Activated T-cell treated with anti-CD3 and anti-CD28 coated beads for 48 hours (primary cell): Measurements from ENCODE around the gene STYXL1.
A peak's percentile ranks its signal among the peaks of the same experiment; 100 is the strongest.
"Not testable (repeated sequence)": the region's sequence is repeated elsewhere in the genome, so short reads cannot be mapped to it uniquely, and the experiment has no call there.

ENCODE experiments used
- DNase-seq: peaks from one replicate; pipeline ENCODE4 v3.0.0-alpha.2; 2020; ENCODE audit warnings: low read depth

The STYXL1 gene, protein sequence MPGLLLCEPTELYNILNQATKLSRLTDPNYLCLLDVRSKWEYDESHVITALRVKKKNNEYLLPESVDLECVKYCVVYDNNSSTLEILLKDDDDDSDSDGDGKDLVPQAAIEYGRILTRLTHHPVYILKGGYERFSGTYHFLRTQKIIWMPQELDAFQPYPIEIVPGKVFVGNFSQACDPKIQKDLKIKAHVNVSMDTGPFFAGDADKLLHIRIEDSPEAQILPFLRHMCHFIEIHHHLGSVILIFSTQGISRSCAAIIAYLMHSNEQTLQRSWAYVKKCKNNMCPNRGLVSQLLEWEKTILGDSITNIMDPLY

DNA sequence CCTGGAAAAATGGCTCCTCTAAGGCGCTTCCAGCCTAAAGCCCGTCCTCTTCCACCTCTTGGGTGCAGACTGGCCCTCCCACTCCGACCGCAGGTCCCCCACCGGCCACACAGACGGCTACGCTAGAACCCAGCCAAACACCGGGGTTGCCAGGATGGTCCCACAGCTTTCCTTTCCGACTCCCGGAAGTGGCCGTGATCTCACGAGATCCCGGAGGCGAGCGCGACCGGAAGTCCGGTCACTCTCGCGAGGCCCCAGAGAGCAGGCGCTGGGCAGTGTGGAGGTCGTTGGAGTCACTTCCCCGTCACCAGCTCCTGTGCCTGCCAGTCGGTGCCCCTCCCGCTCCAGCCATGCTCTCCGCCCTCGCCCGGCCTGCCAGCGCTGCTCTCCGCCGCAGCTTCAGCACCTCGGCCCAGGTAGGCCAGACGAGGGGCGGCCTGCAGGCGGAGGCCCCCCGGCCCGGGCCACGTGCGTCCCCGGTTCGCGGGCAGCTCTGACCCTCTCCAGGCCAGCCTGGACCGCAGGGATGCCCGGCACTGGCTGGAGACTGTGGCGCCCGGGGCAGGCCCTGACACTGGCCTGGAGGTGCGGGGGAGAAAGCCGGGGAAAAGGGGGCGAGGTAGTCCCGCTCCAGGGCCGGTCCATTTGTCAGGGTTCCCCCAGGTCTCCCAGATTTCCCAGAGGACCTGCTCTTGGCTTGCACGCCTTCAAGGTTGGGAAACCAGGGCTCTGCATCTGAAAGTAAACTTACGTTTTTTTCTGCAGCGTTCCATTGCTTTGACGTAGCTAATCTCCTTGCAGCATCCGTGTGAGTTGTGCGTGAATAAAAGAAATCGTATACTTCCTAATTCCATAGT is at the start of gene STYXL1, which contains the start of gene MDH2:
STYXL1 (minus strand) TSS at position 190 of the 857 bp plus-strand sequence. CDS start 17,477 bp downstream, outside the sequence.
MDH2 (plus strand) TSS at position 296 of the 857 bp plus-strand sequence; CDS start at position 351, 55 bp downstream.
- peak; percentile 89 for DNase-seq

DNA sequence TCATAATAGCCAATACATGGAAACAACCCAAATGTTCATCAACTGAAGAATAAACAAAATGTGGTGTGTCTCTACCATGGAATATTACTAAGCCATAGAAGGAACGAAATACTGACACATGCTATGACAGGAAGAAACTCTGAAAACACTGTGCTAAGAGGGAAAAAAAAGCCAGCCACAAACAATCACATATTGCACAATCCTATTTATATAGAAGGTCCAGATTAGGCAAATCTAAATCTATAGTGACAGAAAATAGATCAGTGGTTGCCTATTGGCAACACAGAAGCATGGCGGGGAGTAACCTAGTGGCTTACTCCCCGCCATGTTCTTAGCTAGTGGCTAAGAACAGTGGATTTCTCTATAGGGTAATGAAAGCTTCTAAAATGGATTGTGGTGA is 48.1 kb upstream of the STYXL1 start:
- DNase-seq, result no peak

DNA sequence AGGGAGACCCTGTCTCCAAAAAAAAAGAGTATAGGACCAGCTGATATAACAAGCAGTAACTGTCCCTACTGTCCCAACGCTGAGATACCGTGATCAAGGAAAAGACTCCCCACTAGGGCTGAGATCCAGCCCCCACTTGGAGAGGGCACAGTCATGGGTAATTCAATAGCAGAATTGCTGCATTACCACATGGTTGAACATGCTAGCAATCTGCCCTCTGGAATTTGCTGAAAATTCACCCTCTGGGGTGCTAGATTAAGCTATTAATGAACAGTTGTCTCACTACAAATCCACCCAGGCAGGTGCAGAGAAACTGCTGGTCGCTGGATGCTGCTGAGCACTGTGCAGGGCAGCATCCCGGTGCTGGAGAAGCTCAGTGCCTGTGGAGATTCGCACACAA is 46.5 kb upstream of the STYXL1 start:
- not testable (repeated sequence) for DNase-seq

DNA sequence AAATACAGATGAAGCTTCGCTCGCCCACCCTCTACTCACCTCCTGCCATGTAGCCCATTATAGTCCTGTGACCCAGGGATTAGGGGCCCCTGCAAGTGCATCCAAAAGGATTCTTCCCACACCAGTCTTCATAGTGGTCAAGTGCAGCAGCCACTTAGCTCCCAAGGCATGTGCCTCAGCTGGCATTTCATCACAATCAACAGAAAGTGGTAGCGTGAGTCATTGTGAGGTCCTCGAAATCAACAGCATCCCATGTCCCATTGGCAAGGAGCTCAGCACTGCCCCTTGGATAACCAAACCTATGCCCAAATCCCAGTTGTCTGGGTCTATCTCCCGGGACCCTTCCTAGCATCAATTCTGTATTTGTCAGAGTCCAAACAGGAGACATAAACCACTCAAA is 45.7 kb upstream of the STYXL1 start:
- DNase-seq, result not testable (repeated sequence)

DNA sequence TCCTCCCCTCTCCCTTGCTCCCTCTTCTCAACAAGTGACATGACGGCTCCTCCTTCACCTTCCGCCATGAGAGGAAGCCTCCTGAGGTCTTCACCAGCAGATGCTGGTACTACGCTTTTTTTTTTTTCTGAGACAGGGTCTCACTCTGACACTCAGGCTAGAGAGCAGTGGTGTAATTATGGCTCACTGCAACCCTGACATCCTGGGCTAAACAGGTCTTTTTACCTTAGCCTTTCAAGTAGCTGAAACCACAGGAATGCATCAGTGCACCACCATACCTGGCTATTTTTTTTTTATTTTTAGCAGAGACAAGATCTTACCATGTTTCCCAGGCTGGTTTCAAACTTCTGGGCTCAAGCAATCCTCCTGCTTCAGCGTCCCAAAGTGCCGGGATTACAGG is 43.7 kb upstream of the STYXL1 start:
- no peak for DNase-seq

DNA sequence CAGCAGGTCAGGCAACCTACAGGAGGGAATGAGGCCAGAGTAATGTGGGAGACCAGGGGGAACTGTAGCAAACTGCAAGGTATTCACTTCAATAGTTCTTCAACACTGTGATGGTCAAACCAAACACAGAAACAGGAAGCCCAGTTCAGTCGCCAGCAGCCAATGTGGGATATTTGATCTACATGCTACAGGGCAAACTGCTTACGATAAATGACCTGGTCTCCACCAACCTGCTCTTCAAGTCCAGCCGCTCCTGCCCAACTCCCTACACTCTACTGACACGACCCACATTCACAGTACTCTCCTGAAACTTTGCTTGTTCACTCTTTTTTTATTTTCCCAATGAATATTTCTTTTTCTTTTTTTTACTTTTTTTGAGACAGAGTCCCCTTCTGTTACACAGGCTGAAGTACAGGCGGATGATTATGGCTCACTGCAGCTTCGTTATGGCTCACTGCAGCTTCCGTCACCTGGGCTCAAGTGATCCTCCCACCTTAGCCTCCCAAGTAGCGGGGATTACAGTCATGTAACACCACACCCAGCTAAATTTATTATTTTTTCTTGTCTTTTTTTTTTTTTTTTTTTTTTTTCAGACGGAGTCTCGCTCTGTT is 42.2 kb upstream of the STYXL1 start:
- DNase-seq, result no peak

DNA sequence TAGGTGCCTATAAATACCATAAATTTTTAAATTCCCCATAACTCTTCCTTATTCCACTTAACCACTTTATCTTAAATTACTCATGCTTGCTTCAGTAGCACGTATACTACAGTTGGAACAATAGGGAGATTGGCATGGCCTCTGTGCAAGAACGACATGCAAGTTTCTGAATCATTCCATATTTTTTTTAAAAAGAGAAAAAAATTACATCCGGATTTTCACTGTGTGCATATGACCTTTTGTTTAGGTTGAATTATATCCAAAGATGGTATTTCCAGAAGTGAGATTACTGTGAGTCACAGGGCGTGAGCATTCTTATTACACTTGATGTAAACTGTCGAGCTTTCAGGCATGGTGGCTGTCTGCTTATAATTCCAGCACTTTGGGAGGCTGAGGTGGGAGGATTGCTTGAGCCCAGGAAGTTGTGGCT is 39.6 kb upstream of the STYXL1 start:
- not testable (repeated sequence) for DNase-seq

DNA sequence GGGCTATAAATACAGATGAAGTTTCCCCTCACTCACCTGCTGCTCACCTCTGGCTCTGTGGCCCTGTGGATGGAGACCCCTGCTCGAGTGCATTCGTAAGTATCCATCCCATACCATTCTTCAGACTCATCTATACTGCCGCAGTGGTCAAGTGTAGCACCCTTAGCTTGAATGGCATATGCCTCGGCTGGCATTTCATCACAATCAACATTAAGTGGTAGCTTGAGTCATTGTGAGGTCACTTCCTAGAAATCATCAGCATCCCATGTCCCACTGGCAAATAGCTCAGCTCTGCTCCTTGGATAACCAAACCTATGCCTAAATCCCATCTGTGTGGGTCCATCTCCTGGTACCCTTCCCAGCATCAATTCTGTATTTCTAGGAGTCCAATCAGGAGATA is 38.3 kb upstream of the STYXL1 start:
- DNase-seq, result no peak

DNA sequence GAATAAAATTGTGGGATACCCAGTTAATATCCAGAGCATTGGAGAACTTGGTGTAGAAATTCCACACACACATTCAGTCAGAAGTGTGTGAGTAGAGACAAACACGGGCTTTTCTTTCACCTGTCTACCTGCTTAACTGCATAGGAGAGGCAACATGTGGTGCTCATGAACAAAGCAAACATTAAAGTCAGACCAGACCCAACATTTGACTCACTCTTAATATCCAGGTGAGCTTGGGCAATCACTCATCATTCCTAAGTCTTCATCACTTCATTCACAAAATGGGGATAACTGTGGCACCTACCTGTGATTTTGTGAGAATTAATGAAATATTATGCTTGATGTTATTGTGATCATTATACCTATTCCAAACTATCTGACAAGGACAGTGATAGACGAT is 36.3 kb upstream of the STYXL1 start:
- not testable (repeated sequence) for DNase-seq

DNA sequence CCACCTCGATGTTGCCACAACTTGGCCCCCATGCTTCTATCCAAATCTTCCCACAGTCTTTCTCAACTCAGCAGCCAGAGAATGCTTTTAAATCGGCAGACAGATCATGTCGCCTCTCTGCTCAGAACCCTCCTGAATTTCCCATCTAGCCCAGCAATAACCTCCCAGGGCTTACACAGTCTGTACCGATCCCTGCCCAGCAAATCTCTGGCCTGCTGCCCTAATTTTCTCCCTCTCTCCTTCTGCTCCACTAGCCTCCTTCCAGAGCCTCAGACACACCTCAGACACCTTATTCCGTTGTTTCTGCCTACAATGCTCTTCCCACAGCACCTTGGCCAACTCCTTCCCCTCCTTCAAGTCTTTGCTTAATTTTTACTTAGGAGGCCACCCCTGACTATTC is 32.4 kb upstream of the STYXL1 start:
- DNase-seq, result no peak

DNA sequence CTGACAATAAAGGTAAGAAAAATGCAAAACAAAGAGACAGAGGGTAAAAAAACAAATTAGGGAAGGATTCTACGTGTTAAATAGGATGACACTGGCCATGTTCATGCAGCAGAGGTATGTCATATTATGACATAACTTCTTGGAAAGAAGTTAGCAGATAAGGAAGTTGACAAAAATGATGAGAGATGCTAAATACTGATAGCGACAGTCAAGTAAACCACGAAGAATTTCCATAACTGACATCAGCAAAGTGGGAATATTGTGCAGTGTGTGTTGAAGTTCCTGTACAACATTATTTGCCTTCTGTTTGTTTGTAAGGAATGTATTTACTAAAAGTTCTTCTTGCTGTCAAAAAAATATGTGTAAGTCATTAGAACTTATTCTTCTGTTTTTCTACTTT is 29.6 kb upstream of the STYXL1 start:
- DNase-seq, result no peak

DNA sequence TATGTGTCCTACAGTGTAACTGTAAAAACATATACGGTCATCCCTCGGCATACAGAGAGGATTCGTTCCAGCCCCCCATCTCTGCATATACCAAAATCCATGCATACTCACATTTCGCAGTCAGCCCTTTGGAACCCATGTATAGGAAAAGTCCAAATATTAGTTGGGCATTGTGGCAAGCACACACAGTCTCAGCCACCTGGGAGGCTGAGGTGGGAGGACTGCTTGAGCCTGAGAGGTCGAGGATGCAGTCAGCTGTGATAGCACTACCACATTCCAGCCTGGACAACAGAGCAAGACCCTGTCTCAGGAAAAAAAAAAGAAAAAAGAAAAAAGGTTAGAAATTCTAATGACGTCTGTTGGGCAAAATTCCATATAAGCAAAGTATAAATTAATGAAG is 29.2 kb upstream of the STYXL1 start:
- DNase-seq, result no peak

DNA sequence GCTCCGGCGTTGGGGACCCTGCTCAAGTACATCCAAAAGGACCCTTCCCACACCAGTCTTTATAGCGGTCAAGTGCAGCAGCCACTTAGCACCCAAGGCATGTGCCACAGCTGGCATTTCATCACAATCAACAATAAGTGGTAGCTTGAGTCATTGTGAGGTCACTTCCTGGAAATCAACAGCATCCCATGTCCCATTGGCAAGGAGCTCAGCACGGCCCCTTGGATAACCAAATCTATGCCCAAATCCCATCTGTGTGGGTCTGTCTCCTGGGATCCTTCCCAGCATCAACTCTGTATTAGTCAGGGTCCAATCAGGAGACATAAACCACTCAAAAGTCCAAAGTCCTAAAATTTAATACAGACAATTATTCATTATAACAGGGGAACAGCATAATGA is 27.2 kb upstream of the STYXL1 start:
- DNase-seq, result no peak

DNA sequence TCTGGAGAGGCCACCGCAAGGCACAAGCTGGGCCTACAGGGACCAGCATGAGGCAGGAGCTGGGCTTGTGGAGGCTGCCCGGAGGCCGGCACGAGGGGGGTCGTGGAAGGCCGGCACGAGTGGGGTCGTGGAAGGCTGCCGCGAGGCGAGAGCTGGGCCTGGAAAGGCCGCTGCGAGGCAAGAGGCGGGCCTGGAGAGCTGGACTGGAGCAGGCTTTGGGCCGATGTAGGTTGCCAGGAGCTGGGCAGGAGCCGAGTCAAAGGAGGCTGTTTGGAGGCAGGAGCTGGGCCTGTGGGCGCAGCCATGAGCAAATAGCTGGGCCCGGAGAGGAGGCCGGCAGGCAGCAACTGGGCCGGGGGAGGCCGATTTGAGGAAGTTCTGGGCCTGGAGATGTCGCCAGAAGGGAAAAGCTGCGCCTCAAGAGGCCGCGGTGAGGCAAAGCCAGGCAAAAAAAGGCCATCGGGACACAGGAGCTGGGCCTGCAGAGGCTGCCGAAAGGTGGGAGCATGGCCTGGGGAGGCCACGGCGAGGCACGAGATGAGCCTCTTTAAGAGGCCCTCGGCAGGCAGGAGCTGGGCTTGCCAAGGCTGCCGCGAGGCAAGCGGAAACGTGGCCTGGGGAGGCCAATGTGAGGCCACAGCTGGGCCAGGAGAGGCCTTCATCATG is 26.6 kb upstream of the STYXL1 start:
- DNase-seq, result no peak

DNA sequence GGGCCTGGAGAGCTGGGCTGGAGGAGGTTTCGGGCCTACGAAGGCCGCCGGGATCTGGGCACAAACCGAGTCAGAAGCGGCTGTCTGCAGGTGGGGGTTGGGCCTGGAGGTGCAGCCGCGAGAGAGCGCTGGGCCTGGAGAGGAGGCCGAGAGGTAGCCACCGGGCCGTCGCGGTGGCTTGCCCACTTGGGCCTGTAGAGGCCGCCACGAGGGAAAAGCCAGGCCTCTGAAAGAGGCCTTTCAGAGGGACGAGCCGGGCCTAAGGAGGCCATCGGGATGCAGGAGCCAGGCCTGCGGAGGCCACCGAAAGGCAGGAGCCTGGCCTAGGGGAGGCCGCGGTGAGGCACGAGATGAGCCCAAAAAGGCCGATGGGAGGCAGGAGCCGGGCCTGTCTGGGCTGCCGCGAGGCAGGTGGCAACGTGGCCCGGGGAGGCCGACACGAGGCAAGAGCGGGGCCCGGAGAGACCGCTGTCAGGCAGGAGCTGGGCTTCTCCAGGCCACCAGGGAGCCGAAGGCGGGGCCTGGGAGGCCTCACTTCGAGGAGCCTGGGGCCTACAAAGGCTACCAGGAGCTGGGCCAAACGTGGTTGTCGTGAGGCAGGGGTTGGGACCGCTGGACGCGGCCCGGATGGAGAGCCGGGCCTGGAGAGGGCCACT is 25.7 kb upstream of the STYXL1 start:
- DNase-seq, result no peak

DNA sequence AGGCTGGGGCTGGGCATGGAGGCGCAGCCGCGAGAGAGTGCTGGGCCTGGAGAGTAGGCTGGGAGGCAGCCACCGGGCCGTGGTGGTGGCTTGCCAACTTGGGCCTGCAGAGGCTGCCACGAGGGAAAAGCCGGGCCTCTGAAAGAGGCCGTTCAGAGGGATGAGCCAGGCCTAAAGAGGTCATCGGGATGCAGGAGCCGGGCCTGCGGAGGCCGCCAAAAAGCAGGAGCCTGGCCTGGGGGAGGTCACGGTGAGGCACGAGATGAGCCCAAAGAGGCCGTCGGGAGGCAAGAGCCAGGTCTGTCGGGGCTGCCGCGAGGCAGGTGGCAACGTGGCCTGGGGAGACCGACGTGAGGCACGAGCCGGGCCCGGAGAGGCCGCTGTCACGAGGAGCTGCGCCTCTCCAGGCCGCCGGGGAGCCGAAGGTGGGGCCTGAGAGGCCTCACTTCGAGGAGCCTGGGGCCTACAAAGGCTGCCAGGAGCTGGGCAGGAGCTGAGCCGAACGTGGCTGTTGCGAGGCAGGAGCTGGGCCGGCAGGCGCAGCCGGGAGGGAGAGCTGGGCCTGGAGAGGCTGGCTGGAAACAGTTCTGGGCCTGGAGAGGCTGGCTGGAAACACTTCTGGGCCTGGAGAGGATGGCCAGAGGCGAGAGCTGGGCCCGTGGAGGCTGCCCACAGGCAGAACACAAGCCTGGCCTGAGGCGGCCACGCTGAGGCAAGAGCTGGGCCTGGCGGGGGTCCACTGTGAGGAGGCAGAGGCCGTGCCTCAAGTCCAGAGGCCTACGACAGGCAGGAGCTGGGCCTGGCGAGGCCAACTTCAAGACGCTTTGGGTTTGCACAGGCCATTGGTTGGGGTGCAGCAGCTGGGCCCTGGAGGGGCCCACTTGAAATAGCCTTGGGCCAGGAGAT is 24.7 kb upstream of the STYXL1 start:
- DNase-seq, result no peak

DNA sequence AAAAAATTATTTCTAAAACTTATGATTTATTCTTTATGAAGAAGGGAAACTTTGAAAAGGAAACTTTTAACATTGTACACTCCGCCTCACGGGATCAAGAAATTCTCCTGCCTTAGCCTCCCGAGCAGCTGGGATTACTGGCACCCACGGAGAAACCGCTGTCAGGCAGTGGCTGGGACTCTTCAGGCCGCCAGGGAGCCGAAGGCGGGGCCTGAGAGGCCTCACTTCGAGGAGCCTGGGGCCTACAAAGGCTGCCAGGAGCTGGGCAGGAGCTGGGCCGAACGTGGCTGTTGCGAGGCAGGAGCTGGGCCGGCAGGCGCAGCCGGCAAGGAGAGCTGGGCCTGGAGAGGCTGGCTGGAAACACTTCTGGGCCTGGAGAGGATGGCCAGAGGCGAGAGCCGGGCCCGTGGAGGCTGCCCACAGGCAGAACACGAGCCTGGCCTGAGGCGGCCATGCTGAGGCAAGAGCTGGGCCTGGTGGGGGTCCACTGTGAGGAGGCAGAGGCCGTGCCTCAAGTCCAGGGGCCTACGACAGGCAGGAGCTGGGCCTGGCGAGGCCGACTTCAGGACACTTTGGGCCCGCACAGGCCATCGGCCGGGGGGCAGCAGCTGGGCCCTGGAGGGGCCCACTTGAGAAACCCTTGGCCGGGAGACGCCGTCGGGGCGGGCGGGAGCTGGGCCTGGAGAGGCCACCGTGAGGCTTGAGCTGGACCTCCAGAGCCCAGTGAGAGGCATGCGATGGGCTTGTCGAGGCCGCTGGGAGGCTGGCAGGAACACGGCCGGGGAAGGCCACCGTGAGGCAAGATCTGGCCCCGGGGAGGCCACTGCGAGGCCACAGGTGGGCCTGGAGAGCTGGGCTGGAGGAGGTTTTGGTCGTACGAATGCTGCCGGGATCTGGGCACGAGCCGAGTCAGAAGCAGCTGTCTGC is 23.8 kb upstream of the STYXL1 start:
- no peak for DNase-seq

DNA sequence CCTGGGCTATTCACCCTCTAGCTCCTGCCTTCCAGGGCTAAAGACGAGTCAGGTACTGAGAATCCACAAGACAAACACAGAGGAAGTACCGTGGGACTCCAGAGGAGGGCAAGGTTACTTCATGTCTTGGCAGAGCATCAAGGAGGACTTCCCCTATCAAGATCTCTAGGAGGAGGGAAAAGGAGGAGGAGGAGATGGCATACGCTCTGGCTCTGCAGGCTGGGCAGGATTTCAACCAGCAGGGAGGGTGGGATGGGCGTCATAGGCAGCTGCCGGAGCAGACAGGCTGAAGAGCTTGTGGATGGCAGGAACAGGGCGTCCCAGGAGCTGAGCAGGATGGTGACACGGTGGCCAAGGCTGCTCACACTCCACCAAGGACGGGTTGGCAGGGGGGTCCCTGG is 21.4 kb upstream of the STYXL1 start:
- DNase-seq, result no peak

DNA sequence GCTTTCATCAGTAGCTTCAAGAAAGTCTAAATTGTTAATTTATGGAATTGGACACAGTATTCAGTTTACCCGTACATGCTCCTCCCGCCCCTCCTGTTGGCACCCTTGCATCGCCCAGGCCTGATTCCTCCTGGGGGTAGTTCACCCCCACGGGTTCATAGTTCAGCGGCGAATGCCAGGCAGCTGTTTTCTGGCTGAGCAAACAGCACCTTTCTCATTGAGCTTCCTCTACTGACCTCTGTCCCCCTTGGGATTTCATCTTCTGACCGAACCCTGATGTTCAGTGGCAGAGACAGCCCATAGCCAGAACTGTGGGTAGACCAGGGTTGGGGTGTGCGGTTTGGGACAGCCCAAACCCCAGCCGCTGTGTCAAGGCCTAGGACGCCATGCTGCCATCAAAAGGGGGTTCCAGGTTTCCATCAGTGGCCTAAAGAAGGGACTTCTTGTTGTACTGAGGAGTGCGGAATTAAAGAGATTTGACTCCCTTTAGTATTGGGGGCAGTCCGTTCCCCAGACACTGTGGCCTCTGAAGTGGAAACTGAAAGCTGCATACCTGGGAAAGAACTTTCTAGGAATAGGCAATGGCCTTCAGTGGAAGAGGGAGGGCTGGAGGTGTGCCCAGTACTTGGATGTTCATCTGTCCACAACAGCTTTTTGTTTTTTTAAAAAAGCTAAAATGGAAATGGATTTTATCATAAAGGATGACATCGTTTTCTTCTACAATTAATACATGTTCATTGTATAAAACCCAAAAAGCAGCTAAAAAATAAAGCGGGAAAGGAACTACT is 19.1 kb upstream of the STYXL1 start:
- DNase-seq, result no peak
